GM12874 (cell line): ENCODE measurements around the gene CXADR.
A peak's percentile ranks its signal among the peaks of the same experiment; 100 is the strongest.

Source experiments
- TF ChIP-seq, protein P1 (sequence below): IDR thresholded peaks from 2 replicates; pipeline ENCODE4 v1.5.1; 2011; ENCODE audit warnings: low read depth, mild to moderate bottlenecking, control low read depth, low read length, moderate library complexity; ENCODE audit not compliant: insufficient read depth

CXADR gene

DNA sequence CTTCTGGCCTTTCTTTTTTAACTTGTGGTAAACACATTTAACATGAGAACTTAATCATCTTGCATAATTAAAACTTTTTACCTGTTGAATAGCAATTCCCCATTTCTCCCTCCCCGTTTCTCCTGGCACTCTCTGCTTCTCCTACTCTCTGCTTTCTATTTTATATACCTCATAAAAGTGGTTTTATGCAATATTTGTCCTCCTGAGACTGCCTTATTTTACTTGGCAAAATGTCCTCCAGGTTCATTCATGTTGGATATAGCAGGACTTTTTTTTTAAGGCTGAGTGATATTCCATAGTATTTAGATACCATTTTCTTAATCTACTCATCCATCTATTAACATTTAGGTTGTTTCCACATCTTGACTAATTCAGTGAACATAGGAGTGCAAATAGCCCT, 64.9 kb downstream of the CXADR start:
- TF ChIP-seq, protein P1, sequence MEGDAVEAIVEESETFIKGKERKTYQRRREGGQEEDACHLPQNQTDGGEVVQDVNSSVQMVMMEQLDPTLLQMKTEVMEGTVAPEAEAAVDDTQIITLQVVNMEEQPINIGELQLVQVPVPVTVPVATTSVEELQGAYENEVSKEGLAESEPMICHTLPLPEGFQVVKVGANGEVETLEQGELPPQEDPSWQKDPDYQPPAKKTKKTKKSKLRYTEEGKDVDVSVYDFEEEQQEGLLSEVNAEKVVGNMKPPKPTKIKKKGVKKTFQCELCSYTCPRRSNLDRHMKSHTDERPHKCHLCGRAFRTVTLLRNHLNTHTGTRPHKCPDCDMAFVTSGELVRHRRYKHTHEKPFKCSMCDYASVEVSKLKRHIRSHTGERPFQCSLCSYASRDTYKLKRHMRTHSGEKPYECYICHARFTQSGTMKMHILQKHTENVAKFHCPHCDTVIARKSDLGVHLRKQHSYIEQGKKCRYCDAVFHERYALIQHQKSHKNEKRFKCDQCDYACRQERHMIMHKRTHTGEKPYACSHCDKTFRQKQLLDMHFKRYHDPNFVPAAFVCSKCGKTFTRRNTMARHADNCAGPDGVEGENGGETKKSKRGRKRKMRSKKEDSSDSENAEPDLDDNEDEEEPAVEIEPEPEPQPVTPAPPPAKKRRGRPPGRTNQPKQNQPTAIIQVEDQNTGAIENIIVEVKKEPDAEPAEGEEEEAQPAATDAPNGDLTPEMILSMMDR, result no peak

DNA sequence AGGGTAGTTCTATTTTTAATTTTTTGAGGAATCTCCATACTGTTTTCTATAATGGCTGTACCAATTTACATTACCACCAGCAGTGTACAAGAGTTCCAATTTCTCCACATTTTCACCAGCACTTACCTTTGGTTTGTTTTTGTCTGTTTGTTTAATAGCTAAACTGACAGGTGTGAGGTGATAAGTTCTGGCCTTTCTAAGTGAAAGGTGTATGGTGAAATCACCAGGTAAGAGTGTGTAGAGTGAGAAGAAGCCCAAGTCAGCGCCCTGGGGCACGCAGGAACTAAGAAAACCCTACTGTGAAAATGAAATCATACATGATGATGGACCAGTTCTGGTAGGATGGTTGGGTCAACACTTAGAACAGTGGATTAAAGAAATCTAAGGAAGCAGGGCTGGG, 65.3 kb downstream of the CXADR start:
- TF ChIP-seq, protein P1, result no peak

- TF ChIP-seq, protein P1, result no peak
These were observed 66.0 kb downstream of the CXADR start for GRCh38 chr21:17578876-17579275.

- TF ChIP-seq, protein P1, result no peak
These were observed 67.5 kb downstream of the CXADR start for GRCh38 chr21:17580319-17580718.

DNA sequence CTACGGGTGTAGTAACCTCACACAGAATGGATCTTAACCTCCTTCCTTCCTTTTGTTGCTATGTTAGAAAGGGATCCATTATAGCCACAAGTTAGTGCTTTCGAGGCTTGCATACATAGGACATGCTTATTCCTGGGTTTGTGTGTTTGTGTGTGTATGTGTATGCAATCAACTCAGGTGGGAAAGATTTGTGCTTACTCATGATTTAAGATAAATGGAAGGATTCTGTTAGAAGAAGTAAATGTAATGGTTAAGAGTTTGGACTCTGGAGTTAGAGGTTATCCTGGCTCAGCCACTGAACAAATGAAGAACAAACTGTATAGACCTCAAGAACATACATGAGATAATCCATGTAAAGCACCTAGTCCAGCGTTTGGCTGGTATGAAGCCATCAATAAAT, 71.1 kb downstream of the CXADR start:
- TF ChIP-seq, protein P1, result no peak

- TF ChIP-seq, protein P1, result peak; percentile 33
These were observed 73.1 kb downstream of the CXADR start for GRCh38 chr21:17585875-17586450.

DNA sequence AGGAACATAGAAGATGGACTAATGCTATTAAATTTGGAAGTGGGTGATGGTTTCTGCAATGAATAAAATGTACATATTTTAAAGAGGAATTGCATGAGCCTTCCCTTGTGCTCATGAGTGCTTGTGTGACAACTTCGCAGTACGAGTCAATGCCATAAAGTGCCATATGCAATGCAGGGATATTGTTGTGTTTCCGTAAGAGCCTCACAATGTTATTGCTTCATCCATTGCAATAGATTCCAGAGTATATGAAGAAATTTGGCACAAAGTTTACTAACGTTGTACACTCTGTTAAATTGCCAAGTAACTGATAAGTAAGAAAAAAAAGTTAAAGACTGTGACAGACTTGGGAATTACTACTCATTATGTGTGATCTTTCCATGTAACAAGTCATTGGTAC, 77.6 kb downstream of the CXADR start:
- TF ChIP-seq, protein P1, result no peak
